IMR-90 (cell line): ENCODE data around the gene TTC5. TPM values are rescaled to one million over a fixed set of nuclear protein-coding genes. Genes with fewer than 3 reads are reported as not detected.

Experiments
- ATAC-seq: fragments of 200-7000 bp; cut with Tn5 transposase; 2 replicates; pipeline ENCODE4 v1.9.1; 2020; ENCODE audit warnings: low read depth, mild to moderate bottlenecking, moderate library complexity
- BruUV-seq: library from RNA; stranded (reverse); fragments of 400-500 nt; replicated peaks from 2 replicates; lab custom pipeline; 2021; lab: Mats Ljungman, UMichigan
- CTCF ChIA-PET: fragments of 300-600 bp; formaldehyde crosslinking; extraction: SDS; loops from one replicate; lab custom pipeline; 2021; ENCODE audit warnings: antibody characterized with exemption; lab: Yijun Ruan, JAX
- POLR2A ChIA-PET: fragments of 300-600 bp; sonication (Branson Sonifier 250); formaldehyde crosslinking; loops from one replicate; lab custom pipeline; 2022; ENCODE audit warnings: antibody characterized with exemption; ENCODE audit not compliant: unreplicated experiment; lab: Charles Lee
- DNase-seq: peaks from one replicate; pipeline ENCODE4 v3.0.0; 2013
- H2AFZ ChIP-seq: replicated peaks from 2 replicates; pipeline ENCODE3; 2013; ENCODE audit warnings: low read length, mild to moderate bottlenecking; ENCODE audit not compliant: poor library complexity
- H2AK5ac ChIP-seq: 2 replicates; pipeline ENCODE4 v1.6.1; 2013; ENCODE audit warnings: low read depth, low read length, inconsistent platforms
- H2AK9ac ChIP-seq: replicated peaks from 2 replicates; pipeline ENCODE3; 2013; ENCODE audit warnings: mild to moderate bottlenecking, low read depth, low read length, moderate library complexity; ENCODE audit not compliant: poor library complexity
- H2BK120ac ChIP-seq: 2 replicates; pipeline ENCODE4 v1.6.1; 2013; ENCODE audit warnings: low read depth, low read length, inconsistent platforms
- H2BK15ac ChIP-seq: 3 replicates; pipeline ENCODE4 v1.6.1; 2013; ENCODE audit warnings: low read depth, low read length, inconsistent platforms
- H2BK20ac ChIP-seq: 2 replicates; pipeline ENCODE4 v1.6.1; 2013; ENCODE audit warnings: low read depth, mild to moderate bottlenecking, inconsistent platforms, low read length, moderate library complexity
- H2BK5ac ChIP-seq: 2 replicates; pipeline ENCODE4 v1.6.1; 2013; ENCODE audit warnings: mild to moderate bottlenecking, low read depth, low read length, inconsistent platforms; ENCODE audit not compliant: poor library complexity, severe bottlenecking
- H3K14ac ChIP-seq: replicated peaks from 2 replicates; pipeline ENCODE4 v1.6.1; 2013; ENCODE audit warnings: low read depth, low read length, inconsistent platforms
- H3K18ac ChIP-seq: 2 replicates; pipeline ENCODE4 v1.6.1; 2013; ENCODE audit warnings: low read depth, low read length, control low read depth
- H3K23ac ChIP-seq: 2 replicates; pipeline ENCODE4 v1.6.1; 2013; ENCODE audit warnings: low read depth, low read length, inconsistent platforms
- H3K27ac ChIP-seq: 2 replicates; pipeline ENCODE4 v1.5.1; 2013; ENCODE audit warnings: mild to moderate bottlenecking, control low read depth, low read length; ENCODE audit not compliant: insufficient read depth
- H3K27me3 ChIP-seq: 2 replicates; pipeline ENCODE4 v1.6.1; 2013; ENCODE audit warnings: low read length; ENCODE audit not compliant: control insufficient read depth, insufficient read depth
- H3K36me3 ChIP-seq: 2 replicates; pipeline ENCODE4 v1.6.1; 2013; ENCODE audit warnings: low read length, mixed read lengths; ENCODE audit not compliant: control insufficient read depth, insufficient read depth
- H3K4ac ChIP-seq: 2 replicates; pipeline ENCODE4 v1.6.1; 2013; ENCODE audit warnings: low read depth, low read length, inconsistent platforms
- H3K4me1 ChIP-seq: 2 replicates; pipeline ENCODE4 v1.6.1; 2013; ENCODE audit warnings: low read length, mixed read lengths; ENCODE audit not compliant: control insufficient read depth, insufficient read depth
- H3K4me2 ChIP-seq: 2 replicates; pipeline ENCODE4 v1.6.1; 2013; ENCODE audit warnings: low read depth, mild to moderate bottlenecking, control low read depth, low read length, moderate library complexity
- H3K4me3 ChIP-seq: 2 replicates; pipeline ENCODE4 v1.5.1; 2013; ENCODE audit warnings: low read depth, mild to moderate bottlenecking, control low read depth, low read length, moderate library complexity; ENCODE audit not compliant: insufficient read depth
- H3K56ac ChIP-seq: 2 replicates; pipeline ENCODE4 v1.6.1; 2013; ENCODE audit warnings: low read length, inconsistent platforms; ENCODE audit not compliant: insufficient read depth; ENCODE audit errors: extremely low read depth
- H3K79me1 ChIP-seq, 2 experiments: 2 replicates each; pipeline ENCODE4 v1.6.1; 2013; ENCODE audit warnings: low read length in 2 of 2, inconsistent platforms in 1 of 2, low read depth in 1 of 2
- H3K9ac ChIP-seq: 2 replicates; pipeline ENCODE4 v1.6.1; 2013; ENCODE audit warnings: low read depth, low read length, control low read depth
- H3K9me1 ChIP-seq: 2 replicates; pipeline ENCODE4 v1.6.1; 2013; ENCODE audit warnings: low read length, inconsistent platforms; ENCODE audit not compliant: insufficient read depth
- H3K9me3 ChIP-seq: 2 replicates; pipeline ENCODE4 v1.6.1; 2013; ENCODE audit warnings: low read length; ENCODE audit not compliant: control insufficient read depth, insufficient read depth
- H4K20me1 ChIP-seq: 2 replicates; pipeline ENCODE4 v1.6.1; 2013; ENCODE audit warnings: low read length, inconsistent platforms; ENCODE audit not compliant: insufficient read depth
- H4K5ac ChIP-seq: 2 replicates; pipeline ENCODE4 v1.6.1; 2013; ENCODE audit warnings: mild to moderate bottlenecking, low read depth, low read length, control low read depth
- H4K8ac ChIP-seq, 2 experiments: 2 replicates each; pipeline ENCODE4 v1.6.1; 2013; ENCODE audit warnings: low read depth in 2 of 2, low read length in 2 of 2, control low read depth in 1 of 2, inconsistent platforms in 1 of 2
- H4K91ac ChIP-seq: 2 replicates; pipeline ENCODE4 v1.6.1; 2013; ENCODE audit warnings: low read depth, low read length, inconsistent platforms; ENCODE audit not compliant: insufficient read depth
- BHLHE40 ChIP-seq: fragments of 150-350 bp; IDR thresholded peaks from 2 replicates; pipeline ENCODE4 v1.6.1; 2016; ENCODE audit warnings: mild to moderate bottlenecking, low read depth, low read length
- CEBPB ChIP-seq: IDR thresholded peaks from 2 replicates; pipeline ENCODE4 v1.6.1; 2012; ENCODE audit warnings: low read depth, low read length, improper control_type of control experiment
- CHD1 ChIP-seq: IDR thresholded peaks from 2 replicates; pipeline ENCODE4 v1.6.1; 2012; ENCODE audit warnings: low read depth, low read length, improper control_type of control experiment
- ELK1 ChIP-seq: fragments of 150-350 bp; IDR thresholded peaks from 2 replicates; pipeline ENCODE4 v1.6.1; 2016; ENCODE audit warnings: low read depth, mild to moderate bottlenecking, low read length, moderate library complexity, borderline replicate concordance
- FOS ChIP-seq: fragments of 150-350 bp; IDR thresholded peaks from 2 replicates; pipeline ENCODE4 v1.6.1; 2016; ENCODE audit warnings: low read depth, low read length
- MAFK ChIP-seq: IDR thresholded peaks from 2 replicates; pipeline ENCODE4 v1.6.1; 2012; ENCODE audit warnings: low read depth, low read length, improper control_type of control experiment
- MAZ ChIP-seq: IDR thresholded peaks from 2 replicates; pipeline ENCODE4 v1.6.1; 2012; ENCODE audit warnings: low read depth, mild to moderate bottlenecking, low read length, improper control_type of control experiment, moderate library complexity, borderline replicate concordance
- MXI1 ChIP-seq: IDR thresholded peaks from 2 replicates; pipeline ENCODE4 v1.6.1; 2012; ENCODE audit warnings: low read depth, mild to moderate bottlenecking, low read length, moderate library complexity, borderline replicate concordance
- NFE2L2 ChIP-seq: fragments of 150-350 bp; IDR thresholded peaks from 2 replicates; pipeline ENCODE4 v1.6.1; 2016; ENCODE audit warnings: low read depth, mild to moderate bottlenecking, low read length
- POLR2A ChIP-seq: IDR thresholded peaks from 2 replicates; pipeline ENCODE4 v1.6.1; 2012; ENCODE audit warnings: mild to moderate bottlenecking, low read depth, low read length
- RAD21 ChIP-seq: IDR thresholded peaks from 2 replicates; pipeline ENCODE4 v1.6.1; 2012; ENCODE audit warnings: low read length, improper control_type of control experiment
- RCOR1 ChIP-seq: IDR thresholded peaks from 2 replicates; pipeline ENCODE4 v1.6.1; 2012; ENCODE audit warnings: mild to moderate bottlenecking, low read length, improper control_type of control experiment; ENCODE audit not compliant: insufficient replicate concordance
- RFX5 ChIP-seq: IDR thresholded peaks from 2 replicates; pipeline ENCODE4 v1.8.0; 2012; ENCODE audit warnings: low read depth, mild to moderate bottlenecking, low read length, moderate library complexity
- SMC3 ChIP-seq: fragments of 150-350 bp; IDR thresholded peaks from 2 replicates; pipeline ENCODE4 v1.6.1; 2016; ENCODE audit warnings: low read depth, mild to moderate bottlenecking, antibody characterized with exemption, low read length, moderate library complexity
- USF2 ChIP-seq: fragments of 150-350 bp; IDR thresholded peaks from 2 replicates; pipeline ENCODE4 v1.6.1; 2017; ENCODE audit warnings: mild to moderate bottlenecking, antibody characterized with exemption, low read length, low read depth
- WGBS, 2 experiments: methylation state at CpG; one replicate each; pipeline versions ENCODE4 v1.1.5 to v1.1.7; 2013; ENCODE audit warnings: missing lambda C conversion rate in 2 of 2; ENCODE audit not compliant: insufficient read length in 1 of 2; ENCODE audit errors: extremely low coverage in 2 of 2; 5-methylcytosine and 5-hydroxymethylcytosine counted together
- dilution Hi-C: fragments of 300-500 bp; cut with HindIII; formaldehyde crosslinking; loops from one replicate; pipeline ENCODE4 v1.14.3; 2018; ENCODE audit warnings: low sequenced_read_pairs; ENCODE audit not compliant: unreplicated experiment
- in situ Hi-C: fragments of 300-500 bp; cut with MboI; formaldehyde crosslinking; loops from 3 replicates; pipeline ENCODE4 v1.14.3; 2019; ENCODE audit warnings: low sequenced_read_pairs, inconsistent platforms, mixed read lengths
- intact Hi-C: fragments of 100-400 bp; cut with micrococcal nuclease; formaldehyde crosslinking; loops from 2 replicates; pipeline ENCODE4 v1.10.0; 2022
- polyA plus RNA-seq, 3 experiments: library from polyadenylated mRNA; depleted of rRNA; stranded (reverse); fragments of >200 nt; gene quantifications; 2 replicates each; pipeline ENCODE4 v1.2.3, GENCODE V29; 2012; ENCODE audit warnings: low replicate concordance in 1 of 3
- total RNA-seq: library from RNA; depleted of rRNA; stranded (reverse); fragments of >200 nt; gene quantifications from 2 replicates; pipeline ENCODE4 v1.2.3, GENCODE V29; 2012
- TF ChIP-seq, protein P1 (sequence below): conservative IDR thresholded peaks from 2 replicates; pipeline ENCODE4 v1.5.1; 2012; ENCODE audit warnings: mild to moderate bottlenecking, low read depth, low read length, improper control_type of control experiment

Gene TTC5
- total and polyA plus RNA-seq, 2 of the 4 experiments (the other 2 are of a cell fraction), result 9.8 to 29.4 TPM

DNA sequence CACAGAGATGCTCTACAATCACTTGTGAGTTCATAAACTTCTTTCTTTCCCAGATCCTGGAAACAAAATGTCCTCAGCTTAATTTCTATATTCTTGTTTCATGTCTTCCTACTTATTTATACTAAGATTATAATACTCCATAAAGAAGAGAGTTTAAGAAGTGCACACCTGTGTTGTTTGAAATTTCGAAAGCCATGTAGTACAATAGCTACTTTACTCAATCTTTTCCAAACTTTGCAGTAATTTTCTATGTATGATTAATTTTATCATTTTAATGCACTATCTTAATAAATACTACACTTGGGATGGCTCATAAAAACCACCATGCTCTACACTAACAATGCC, 300 bp upstream of the TTC5 start:
- TF ChIP-seq MAFK, result no peak
- TF ChIP-seq MXI1, result no peak
- TF ChIP-seq NFE2L2, result no peak
- no peak for TF ChIP-seq RFX5
- TF ChIP-seq, protein P1, sequence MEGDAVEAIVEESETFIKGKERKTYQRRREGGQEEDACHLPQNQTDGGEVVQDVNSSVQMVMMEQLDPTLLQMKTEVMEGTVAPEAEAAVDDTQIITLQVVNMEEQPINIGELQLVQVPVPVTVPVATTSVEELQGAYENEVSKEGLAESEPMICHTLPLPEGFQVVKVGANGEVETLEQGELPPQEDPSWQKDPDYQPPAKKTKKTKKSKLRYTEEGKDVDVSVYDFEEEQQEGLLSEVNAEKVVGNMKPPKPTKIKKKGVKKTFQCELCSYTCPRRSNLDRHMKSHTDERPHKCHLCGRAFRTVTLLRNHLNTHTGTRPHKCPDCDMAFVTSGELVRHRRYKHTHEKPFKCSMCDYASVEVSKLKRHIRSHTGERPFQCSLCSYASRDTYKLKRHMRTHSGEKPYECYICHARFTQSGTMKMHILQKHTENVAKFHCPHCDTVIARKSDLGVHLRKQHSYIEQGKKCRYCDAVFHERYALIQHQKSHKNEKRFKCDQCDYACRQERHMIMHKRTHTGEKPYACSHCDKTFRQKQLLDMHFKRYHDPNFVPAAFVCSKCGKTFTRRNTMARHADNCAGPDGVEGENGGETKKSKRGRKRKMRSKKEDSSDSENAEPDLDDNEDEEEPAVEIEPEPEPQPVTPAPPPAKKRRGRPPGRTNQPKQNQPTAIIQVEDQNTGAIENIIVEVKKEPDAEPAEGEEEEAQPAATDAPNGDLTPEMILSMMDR, result no peak
- TF ChIP-seq MAZ, result no peak
- no peak for TF ChIP-seq SMC3
- no peak for TF ChIP-seq RCOR1
- no peak for TF ChIP-seq USF2
- TF ChIP-seq BHLHE40, result no peak
- TF ChIP-seq RAD21, result no peak
- no peak for TF ChIP-seq CEBPB
- no peak for TF ChIP-seq ELK1
- no peak for TF ChIP-seq CHD1
- no peak for TF ChIP-seq POLR2A
- no peak for TF ChIP-seq FOS
- DNase-seq, result no peak
- Histone ChIP-seq H2AFZ (no peak overlapping the region), H4K91ac (no peak overlapping the region), H3K4ac (no peak overlapping the region), H2BK20ac (no peak overlapping the region), H4K5ac (no peak overlapping the region), H3K18ac (no peak overlapping the region), H3K27me3 (no peaks in the 10 kb centered on the region), H3K14ac (no peak overlapping the region), H2BK120ac (no peak overlapping the region), H2AK9ac (no peak overlapping the region), H3K9me3 (no peaks in the 10 kb centered on the region), H3K9ac (no peak overlapping the region), H2BK15ac (no peak overlapping the region), H4K20me1 (no peaks in the 10 kb centered on the region), H3K4me2 (no peak overlapping the region), H3K36me3 (peaks cover 3% of the 10 kb centered on the region; the same call in 1 of the 2 replicates), H4K8ac (no peak overlapping the region; a peak in 1 of 4 replicates), H3K23ac (no peak overlapping the region), H3K56ac (no peak overlapping the region), H2BK5ac (no peak overlapping the region), H3K4me1 (peaks cover 2% of the 10 kb centered on the region), H3K9me1 (0 out of 2 replicates have a peak, but pooled peaks cover 4% of the 10 kb centered on the region), H3K27ac (no peak overlapping the region), H3K79me1 (peaks cover 12 to 26% of the 10 kb centered on the region in 2 experiments), H3K4me3 (no peak overlapping the region), H2AK5ac (no peak overlapping the region)
- CTCF ChIA-PET, result interaction anchor here (0.6 kb wide), 1 partner anchor 748 kb away, joined by 4 read pairs; no protein-coding TSS in a partner anchor
- BruUV-seq, result no TSS peak
- POLR2A ChIA-PET, result no interaction called here
- dilution Hi-C loops (no loop called here), in situ Hi-C loops (no loop called here), intact Hi-C loops (no loop called here)
- WGBS, 2 experiments, result no CpG with 5 or more reads among the region's 1 CpG
- ATAC-seq, result no peak
